NOMO-1 treated with dmso at 0.1 percent for 144 hours (cell line): Measurements from ENCODE around the gene TDO2.

ENCODE experiments used
- DNase-seq: peaks from one replicate; lab custom pipeline; 2025; ENCODE audit not compliant: unreplicated experiment; lab: John Stamatoyannopoulos, UW

TDO2 gene

DNA sequence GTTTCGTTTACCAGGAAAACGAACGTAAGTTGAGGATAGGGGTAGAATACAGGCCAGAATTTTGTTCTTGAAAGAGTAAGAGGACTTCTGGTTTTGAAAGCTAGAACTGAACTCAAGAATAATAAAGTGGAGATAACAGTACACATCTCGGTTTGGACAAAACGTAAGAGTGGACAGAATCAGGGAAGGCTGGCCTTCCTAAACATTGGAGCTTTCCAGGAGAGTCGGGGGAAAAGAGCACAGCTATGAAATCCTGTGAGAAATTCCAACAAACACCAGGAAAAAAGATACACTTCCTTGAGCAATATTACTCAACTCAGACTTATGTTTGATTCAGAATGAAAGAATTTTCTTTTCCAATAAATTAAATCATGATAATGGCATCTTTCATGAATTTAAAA, 49.0 kb downstream of the TDO2 start:
- no peak for DNase-seq

DNA sequence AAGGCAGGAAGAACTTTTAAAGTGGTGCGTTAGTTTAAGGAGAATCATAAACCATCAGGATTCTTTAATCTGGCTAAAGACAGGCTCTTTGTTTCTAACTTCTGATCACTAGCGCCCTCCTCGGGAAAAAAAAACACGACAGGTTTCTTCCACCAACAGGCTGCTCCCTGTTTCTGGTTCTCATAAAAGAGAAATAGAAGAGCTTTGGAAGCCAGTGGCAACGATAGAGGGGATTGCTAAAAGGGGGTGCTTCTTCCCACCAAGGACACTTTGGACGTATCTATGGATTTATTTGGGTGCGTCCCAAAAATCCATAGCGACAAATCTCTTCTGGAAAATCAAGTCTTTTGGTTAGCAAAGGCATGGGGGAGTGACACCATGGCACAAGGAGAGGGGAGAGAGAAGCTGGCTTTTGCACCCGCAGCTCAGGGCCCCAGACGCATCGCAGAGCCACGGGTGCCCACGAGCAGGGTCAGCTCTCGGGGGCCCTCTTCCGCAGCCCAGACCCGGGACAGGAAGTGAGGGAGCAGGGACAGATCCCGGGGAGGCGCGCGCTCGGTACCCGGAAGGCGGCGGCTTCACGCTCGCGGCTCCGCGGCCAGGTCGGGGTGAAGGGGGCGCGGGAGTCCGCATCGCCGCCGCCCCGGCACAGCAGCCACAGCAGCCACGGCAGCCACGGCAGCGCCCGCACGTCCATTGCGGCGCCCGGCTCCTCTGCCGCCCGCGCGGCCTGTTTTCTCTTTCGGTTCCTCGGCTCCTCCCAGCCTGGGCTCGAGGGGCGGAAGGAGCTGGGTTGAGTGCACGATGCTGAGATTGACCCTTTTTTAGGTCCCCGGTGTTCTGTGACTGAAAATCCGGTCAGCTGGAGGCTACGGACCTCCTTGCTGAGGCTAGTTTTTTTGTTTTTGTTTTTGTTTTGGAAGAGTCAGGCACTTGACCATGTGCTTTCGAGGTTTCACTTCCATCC, 49.9 kb downstream of the TDO2 start, which contains the start of gene CTSO:
Gene CTSO (minus strand): TSS at position 716 of the 967 bp plus-strand sequence. CDS start 19 bp downstream, at position 697.
- peak; percentile 59 for DNase-seq

DNA sequence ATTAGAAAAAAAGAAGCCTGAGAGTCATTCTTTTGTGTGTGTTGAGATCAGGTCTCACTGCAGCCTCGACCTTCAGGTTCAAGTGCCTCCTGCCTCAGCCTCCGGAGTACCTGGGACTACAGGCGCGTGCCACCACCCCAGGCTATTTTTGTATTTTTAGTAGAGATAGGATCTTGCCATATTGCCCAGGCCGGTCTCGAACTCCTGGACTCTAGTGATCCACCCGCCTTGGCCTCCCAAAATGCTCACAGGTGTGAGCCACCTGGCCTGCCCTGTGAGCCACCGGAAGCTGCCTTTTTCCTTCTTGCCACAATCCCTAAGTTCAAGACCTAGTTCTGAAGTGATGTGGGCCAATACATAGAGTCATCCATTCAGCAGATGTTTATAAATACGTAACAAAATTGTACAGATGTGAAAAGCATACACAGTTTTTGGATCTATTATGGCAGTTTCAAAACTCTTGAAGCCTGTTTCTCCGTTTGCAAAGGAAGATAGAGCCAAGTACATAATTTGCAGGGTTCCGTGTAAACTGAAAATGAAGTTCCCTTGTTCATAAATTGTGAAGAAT, 50.7 kb downstream of the TDO2 start:
- no peak for DNase-seq

DNA sequence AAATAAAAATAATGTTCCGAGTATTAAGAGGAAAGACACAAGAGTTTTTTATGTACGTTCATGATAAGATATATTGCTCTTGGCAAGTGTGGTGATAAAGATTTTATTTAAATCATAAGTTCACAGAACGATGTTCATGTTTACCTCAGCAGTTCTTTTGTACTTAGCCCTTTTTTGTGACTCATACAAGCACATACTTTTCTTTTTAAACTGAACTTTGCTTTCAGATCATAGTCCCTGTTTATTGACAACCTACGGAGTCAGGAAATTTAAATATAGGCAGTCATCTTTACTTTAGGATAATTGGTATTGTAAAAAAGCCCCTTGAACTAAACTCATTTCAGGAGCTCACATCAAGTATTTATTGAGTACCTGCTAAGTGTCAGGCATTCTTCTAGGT, 51.4 kb downstream of the TDO2 start:
- no peak for DNase-seq

DNA sequence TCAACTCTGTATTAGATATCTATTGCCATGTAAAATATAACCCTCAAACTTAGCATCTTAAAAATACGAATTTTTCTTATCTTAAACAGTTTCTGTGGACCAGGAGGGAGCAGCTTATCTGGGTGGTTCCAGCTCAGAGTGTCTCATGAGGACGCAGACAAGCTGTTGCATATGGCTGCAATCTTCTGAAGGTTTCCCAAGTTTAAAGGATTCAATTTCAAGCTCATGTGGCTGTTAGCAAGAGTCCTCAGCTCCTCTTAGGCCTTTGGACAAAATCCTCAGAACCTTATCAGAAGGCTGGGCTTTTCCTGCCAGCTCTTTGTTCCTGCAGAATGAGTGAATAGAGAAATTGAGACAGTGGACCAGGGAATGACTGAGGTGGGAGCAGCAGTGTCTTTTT, 53.0 kb downstream of the TDO2 start:
- no peak for DNase-seq

DNA sequence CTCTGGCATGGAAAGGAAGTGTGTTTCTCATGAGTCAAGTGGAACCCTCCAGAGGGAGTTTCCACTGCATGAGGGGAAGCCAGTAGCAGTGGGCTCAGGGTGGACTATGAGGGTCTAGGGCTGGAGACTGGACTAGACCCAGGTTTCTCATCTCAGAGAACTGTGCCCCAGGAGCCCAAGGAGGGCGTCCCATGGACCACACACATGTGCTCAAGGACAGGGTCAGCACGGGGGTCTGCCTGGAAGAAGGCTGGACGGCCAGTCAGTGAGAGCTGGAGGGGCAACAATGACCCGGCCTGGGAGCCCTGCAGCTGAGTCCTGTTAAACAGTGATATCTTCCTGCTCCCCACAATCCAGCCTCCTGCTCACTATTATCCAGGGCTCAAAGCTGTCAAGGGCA, 55.9 kb downstream of the TDO2 start:
- DNase-seq = no peak

DNA sequence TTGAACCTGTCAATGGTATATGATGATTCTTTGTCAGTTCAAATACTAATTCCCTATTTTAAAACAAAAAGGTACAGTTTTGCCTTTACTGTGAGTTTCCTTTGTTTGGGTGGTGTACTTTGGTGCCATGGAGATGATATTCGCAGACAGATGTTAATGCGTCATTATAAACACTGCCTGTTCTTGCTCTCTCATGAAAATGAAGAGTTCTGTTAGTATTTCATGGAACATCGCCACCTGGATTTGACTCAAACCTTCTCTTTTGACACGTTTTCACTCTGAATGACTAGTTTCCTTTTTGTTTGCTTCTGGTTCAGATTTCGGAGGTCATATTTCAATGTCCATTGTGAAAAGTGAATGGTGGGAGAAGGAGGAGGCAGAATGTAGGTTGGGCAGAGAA, 57.0 kb downstream of the TDO2 start:
- no peak for DNase-seq

DNA sequence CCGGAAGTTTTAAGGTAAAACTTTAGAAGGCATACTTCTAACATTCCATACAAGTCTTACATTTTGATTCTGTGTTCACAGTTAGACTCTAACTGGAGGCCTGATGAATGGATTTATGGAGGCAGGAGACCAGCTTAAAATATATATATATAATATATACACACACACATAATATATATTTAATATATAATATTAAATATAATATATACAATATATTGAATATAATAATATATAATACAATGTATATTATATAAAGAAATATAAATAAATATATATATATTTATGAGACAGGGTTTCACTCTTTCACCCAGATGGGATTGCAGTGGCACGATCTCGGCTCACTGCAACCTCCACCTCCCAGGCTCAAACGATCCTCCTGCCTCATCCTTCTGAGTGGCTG, 58.1 kb downstream of the TDO2 start:
- DNase-seq = no peak

DNA sequence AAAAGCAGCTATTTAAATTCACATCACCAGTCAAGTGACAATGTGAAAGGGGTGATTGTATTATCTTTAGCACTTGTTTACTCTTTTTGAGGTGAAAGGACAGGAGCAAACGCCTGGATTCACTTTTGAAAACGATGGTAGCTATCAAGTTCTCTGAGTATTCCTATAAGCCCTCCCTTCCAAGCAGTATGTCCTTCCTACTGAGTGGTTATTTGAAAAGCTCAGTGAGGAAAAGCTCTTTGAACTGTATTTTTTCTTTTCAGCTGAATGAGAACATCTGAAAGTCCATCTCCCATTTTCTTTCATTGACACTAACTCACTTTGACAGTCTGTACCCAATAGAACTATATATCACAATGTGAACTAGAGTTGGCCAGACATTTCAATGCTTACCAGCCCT, 59.3 kb downstream of the TDO2 start:
- DNase-seq = no peak

DNA sequence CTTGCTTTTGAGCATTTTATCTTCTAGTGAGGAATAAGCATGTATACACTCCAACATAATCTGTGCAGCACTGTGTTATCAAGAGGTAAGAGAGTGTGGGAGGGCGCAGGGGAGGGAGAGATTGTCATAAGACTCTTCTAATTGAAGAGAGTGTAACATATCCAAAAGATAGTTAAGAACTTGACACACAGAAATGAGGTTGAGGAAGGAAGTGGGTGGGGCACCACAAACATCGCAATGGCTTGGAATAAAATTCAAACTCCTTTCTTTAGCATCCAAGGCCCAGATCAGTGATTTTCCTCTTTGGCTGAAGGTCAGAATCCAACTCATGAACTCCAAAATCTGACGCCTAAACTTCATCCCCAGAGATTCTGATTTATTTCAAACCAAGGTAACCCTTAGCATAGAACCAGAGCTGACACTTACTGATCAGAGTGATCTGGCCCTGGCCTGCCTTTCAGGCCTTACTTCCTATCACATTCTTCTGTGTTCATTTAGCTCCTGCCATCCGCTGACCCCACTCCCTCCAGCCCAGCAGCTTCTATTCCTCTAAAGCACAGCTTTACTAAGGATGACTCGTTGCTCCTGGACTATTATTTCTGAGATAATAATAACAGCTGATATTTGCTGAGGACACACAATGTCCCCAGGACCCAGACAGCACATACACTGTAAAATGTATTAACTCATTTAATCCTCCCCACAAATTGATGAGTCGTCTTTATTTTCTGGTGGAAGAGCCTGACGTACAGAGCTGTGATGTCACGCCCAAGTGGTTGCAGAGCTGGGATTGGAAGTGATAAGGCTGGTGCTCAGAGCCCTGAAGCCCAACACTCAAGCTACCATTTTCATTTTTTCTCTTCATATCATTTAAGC, 60.8 kb downstream of the TDO2 start:
- no peak for DNase-seq

DNA sequence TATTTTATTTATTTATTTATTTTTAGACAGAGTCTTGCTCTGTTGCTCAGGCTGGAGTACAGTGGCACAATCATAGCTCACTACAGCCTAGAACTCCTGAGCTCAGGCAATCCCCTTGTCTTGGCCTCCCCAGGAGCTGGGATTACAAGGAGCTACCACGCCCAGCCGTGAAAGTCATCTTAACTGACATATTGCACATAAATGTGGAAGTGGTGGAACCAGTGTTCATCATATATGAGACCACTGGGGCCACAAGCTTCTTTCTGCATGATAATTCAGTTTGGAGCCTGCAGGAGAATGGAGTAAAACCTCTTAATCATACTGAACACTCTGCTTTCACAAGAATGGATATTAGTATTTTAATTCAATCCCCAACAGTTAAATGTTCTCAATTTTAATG, 62.7 kb downstream of the TDO2 start:
- no peak for DNase-seq

DNA sequence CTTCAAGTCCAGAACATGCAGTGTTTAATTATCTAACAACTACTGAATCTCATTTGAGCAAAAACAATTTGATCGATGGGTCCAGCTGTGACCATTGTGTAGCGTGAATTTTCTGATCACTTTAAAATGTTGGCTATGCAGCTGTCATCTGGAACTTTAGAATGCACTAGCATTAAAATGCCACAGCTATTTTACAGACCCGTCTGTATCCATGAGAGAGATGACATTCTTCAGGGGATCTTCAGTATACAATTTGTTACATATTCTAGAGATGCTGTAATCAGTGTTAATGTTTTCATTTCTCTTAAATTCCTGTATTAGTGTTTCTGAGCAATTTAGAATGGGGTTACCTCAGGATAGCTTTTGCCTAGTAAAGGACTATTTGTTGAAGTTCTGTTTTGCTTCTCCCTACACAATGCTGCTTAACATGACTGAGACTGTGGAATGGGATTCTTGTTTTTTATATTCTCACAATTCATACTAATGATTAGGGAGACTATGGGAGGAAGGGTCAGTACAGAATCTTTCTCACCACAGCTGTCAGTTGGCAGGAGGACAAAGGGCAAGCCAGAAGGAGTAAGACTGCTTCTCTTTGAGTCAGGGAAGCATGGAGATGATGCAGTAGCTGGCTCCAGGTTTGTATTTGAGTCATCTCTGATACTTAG, 63.4 kb downstream of the TDO2 start:
- no peak for DNase-seq
